ENCODE data around the gene AADAC. TPM values are rescaled to one million over a fixed set of nuclear protein-coding genes. Genes with fewer than 3 reads are reported as not detected.
"Not testable (repeated sequence)": the region's sequence is repeated elsewhere in the genome, so short reads cannot be mapped to it uniquely, and the experiment has no call there.

The AADAC gene, protein sequence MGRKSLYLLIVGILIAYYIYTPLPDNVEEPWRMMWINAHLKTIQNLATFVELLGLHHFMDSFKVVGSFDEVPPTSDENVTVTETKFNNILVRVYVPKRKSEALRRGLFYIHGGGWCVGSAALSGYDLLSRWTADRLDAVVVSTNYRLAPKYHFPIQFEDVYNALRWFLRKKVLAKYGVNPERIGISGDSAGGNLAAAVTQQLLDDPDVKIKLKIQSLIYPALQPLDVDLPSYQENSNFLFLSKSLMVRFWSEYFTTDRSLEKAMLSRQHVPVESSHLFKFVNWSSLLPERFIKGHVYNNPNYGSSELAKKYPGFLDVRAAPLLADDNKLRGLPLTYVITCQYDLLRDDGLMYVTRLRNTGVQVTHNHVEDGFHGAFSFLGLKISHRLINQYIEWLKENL
- total RNA-seq (not detected), polyA plus RNA-seq (not detected), total RNA-seq (not detected)

GRCh38 chr3:151813799-151814198 lies at the start of gene AADAC:
Gene AADAC, plus strand, starts transcription at chr3:151814116. Its CDS starts 47 bp downstream, at chr3:151814163.
- peaks cover 3 to 15% (median 5%) of the 10 kb centered on the region in 5 donors for H3K27me3 Mint-ChIP-seq
- no peak within 1 kb of the TSS for H3K27ac Mint-ChIP-seq
- intact Hi-C loops (cut with micrococcal nuclease) = no loop called here
- no peak within 1 kb of the TSS for H3K27ac ChIP-seq (ENCODE audit: low read depth, low read length)
- ATAC-seq (no peak), DNase-seq (no peak)
- H3K36me3 ChIP-seq (ENCODE audit: control insufficient read depth in 2 of 3, insufficient read depth in 3 of 3, low read length in 3 of 3) = no peaks in the 10 kb centered on the region
- H3K4me3 ChIP-seq (ENCODE audit: low read length) = no peak within 1 kb of the TSS
- no peaks in the 10 kb centered on the region for H3K4me1 Mint-ChIP-seq
- H3K9me3 ChIP-seq (ENCODE audit: control insufficient read depth in 2 of 3, low read length in 3 of 3) = no peaks in the 10 kb centered on the region
- H3K4me3 Mint-ChIP-seq = no peak within 1 kb of the TSS
- H3K36me3 Mint-ChIP-seq = no peaks in the 10 kb centered on the region
- no peaks in the 10 kb centered on the region for H3K4me1 ChIP-seq (ENCODE audit: control insufficient read depth in 2 of 2, insufficient read depth in 2 of 2, low read length in 2 of 2)
- CTCF ChIA-PET = no interaction called here
- H3K27me3 ChIP-seq (ENCODE audit: control insufficient read depth in 2 of 2, insufficient read depth in 2 of 2, low read length in 2 of 2) = no peaks in the 10 kb centered on the region
- POLR2A ChIA-PET = no interaction called here
- peaks cover 0 to 1% (median 0%) of the 10 kb centered on the region in 11 donors for H3K9me3 Mint-ChIP-seq

DNA sequence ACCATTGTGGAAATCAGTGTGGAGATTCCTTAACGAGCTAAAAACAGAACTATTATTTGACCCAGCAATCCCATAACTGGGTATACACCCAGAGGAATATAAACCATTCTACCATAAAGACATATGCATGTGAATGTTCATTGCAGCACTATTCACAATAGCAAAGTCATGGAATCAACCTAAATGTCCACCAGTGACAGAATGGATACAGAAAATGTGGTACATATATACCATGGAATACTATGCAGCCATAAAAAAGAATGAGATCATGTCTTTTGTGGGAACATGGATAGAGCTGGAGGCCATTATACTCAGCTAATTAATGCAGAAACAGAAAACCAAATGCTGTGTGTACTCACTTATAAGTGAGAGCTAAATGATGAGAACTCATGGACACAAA lies 49.2 kb upstream of the AADAC start:
- H3K27me3 ChIP-seq (ENCODE audit: control insufficient read depth in 2 of 2, insufficient read depth in 2 of 2, low read length in 2 of 2); ATAC-seq; H3K4me3 ChIP-seq (ENCODE audit: low read length); POLR2A ChIA-PET; H3K27ac ChIP-seq (ENCODE audit: low read depth, low read length); H3K9me3 ChIP-seq (ENCODE audit: control insufficient read depth in 2 of 3, low read length in 3 of 3); H3K4me1 ChIP-seq (ENCODE audit: control insufficient read depth in 2 of 2, insufficient read depth in 2 of 2, low read length in 2 of 2); H3K4me1 Mint-ChIP-seq; CTCF ChIA-PET; intact Hi-C loops (cut with micrococcal nuclease); DNase-seq; H3K9me3 Mint-ChIP-seq; H3K27ac Mint-ChIP-seq; H3K36me3 ChIP-seq (ENCODE audit: control insufficient read depth in 2 of 3, insufficient read depth in 3 of 3, low read length in 3 of 3); H3K36me3 Mint-ChIP-seq; H3K4me3 Mint-ChIP-seq: not testable (repeated sequence)
- H3K27me3 Mint-ChIP-seq = peaks cover 0 to 13% (median 3%) of the 10 kb centered on the region in 5 donors

DNA sequence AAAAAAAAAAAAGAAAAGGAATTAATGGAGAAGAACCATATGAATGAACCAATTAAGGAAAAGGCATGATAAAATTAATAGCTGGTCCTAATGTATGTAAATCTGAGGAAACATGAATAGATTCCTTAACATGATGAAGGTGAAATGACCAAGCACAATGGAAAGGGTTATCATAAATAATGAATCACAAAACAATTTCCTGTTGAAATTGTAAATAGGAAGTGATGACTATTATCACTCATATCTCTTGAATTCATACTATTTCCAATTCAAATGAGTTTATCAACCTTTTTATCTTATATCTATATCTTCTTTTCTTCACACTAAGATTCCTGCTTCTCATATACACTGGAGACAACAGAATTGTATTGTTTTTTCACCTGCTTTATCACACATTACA lies 48.2 kb upstream of the AADAC start:
- ChIA-PET CTCF (no interaction called here), POLR2A (no interaction called here)
- H3K36me3 Mint-ChIP-seq = no peaks in the 10 kb centered on the region
- H3K4me3 Mint-ChIP-seq = no peak overlapping the region
- peaks cover 0 to 13% (median 3%) of the 10 kb centered on the region in 5 donors for H3K27me3 Mint-ChIP-seq
- no peak overlapping the region for H3K27ac Mint-ChIP-seq
- Histone ChIP-seq H3K27ac (ENCODE audit: low read depth, low read length) (no peak overlapping the region), H3K4me3 (ENCODE audit: low read length) (no peak overlapping the region), H3K9me3 (ENCODE audit: control insufficient read depth in 2 of 3, low read length in 3 of 3) (no peaks in the 10 kb centered on the region), H3K27me3 (ENCODE audit: control insufficient read depth in 2 of 2, insufficient read depth in 2 of 2, low read length in 2 of 2) (no peaks in the 10 kb centered on the region), H3K4me1 (ENCODE audit: control insufficient read depth in 2 of 2, insufficient read depth in 2 of 2, low read length in 2 of 2) (no peaks in the 10 kb centered on the region), H3K36me3 (ENCODE audit: control insufficient read depth in 2 of 3, insufficient read depth in 3 of 3, low read length in 3 of 3) (no peaks in the 10 kb centered on the region)
- ATAC-seq (no peak), DNase-seq (no peak)
- H3K4me1 Mint-ChIP-seq = no peaks in the 10 kb centered on the region
- peaks cover 0 to 4% (median 0%) of the 10 kb centered on the region in 11 donors for H3K9me3 Mint-ChIP-seq
- intact Hi-C loops (cut with micrococcal nuclease) = no loop called here

DNA sequence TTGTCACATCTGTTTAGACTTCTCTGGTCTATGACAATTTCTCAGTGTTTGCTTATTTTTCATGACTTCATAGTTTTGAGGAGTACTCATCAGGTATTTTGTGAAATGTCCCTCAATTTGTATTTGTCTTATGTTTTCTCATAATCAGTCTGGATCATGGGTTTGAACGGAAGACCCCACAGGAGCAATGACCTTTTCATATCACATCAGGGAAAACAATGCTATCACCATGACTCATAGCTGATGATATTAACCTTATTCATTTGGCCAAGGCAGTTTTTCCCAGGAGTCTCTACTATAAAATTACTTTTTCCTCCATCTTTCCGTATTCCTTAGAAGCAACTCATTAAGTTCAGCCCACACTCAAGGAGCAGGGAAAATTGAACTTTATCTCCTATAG lies 47.5 kb upstream of the AADAC start:
- ChIA-PET POLR2A (no interaction called here), CTCF (no interaction called here)
- Mint-ChIP-seq H3K36me3 (no peaks in the 10 kb centered on the region), H3K4me3 (no peak overlapping the region), H3K27me3 (peaks cover 0 to 13% (median 3%) of the 10 kb centered on the region in 5 donors), H3K4me1 (no peaks in the 10 kb centered on the region), H3K9me3 (peaks cover 0 to 4% (median 0%) of the 10 kb centered on the region in 11 donors), H3K27ac (no peak overlapping the region)
- Histone ChIP-seq H3K4me1 (ENCODE audit: control insufficient read depth in 2 of 2, insufficient read depth in 2 of 2, low read length in 2 of 2) (no peaks in the 10 kb centered on the region), H3K36me3 (ENCODE audit: control insufficient read depth in 2 of 3, insufficient read depth in 3 of 3, low read length in 3 of 3) (no peaks in the 10 kb centered on the region), H3K4me3 (ENCODE audit: low read length) (no peak overlapping the region), H3K9me3 (ENCODE audit: control insufficient read depth in 2 of 3, low read length in 3 of 3) (no peaks in the 10 kb centered on the region), H3K27ac (ENCODE audit: low read depth, low read length) (no peak overlapping the region), H3K27me3 (ENCODE audit: control insufficient read depth in 2 of 2, insufficient read depth in 2 of 2, low read length in 2 of 2) (no peaks in the 10 kb centered on the region)
- ATAC-seq (no peak), DNase-seq (no peak)
- intact Hi-C loops (cut with micrococcal nuclease) = no loop called here

- no peaks in the 10 kb centered on the region for H3K9me3 ChIP-seq (ENCODE audit: control insufficient read depth in 2 of 3, low read length in 3 of 3)
- CTCF ChIA-PET = interaction anchor here (0.8 kb wide), 1 partner anchor 303 kb away, joined by 3 read pairs; no protein-coding TSS in a partner anchor
- Mint-ChIP-seq H3K4me3 (no peak overlapping the region), H3K27ac (no peak overlapping the region), H3K9me3 (peaks cover 0 to 4% (median 0%) of the 10 kb centered on the region in 11 donors), H3K36me3 (no peaks in the 10 kb centered on the region), H3K27me3 (peaks cover 0 to 25% (median 7%) of the 10 kb centered on the region in 5 donors), H3K4me1 (no peaks in the 10 kb centered on the region)
- POLR2A ChIA-PET = no interaction called here
- H3K27ac ChIP-seq (ENCODE audit: low read depth, low read length) = no peak overlapping the region
- H3K36me3 ChIP-seq (ENCODE audit: control insufficient read depth in 2 of 3, insufficient read depth in 3 of 3, low read length in 3 of 3) = no peaks in the 10 kb centered on the region
- H3K27me3 ChIP-seq (ENCODE audit: control insufficient read depth in 2 of 2, insufficient read depth in 2 of 2, low read length in 2 of 2) = no peaks in the 10 kb centered on the region
- no peaks in the 10 kb centered on the region for H3K4me1 ChIP-seq (ENCODE audit: control insufficient read depth in 2 of 2, insufficient read depth in 2 of 2, low read length in 2 of 2)
- intact Hi-C loops (cut with micrococcal nuclease) = no loop called here
- DNase-seq (no peak), ATAC-seq (no peak)
- no peak overlapping the region for H3K4me3 ChIP-seq (ENCODE audit: low read length)
Observed at GRCh38 chr3:151768393-151768930, 45.5 kb upstream of the AADAC start.

GRCh38 chr3:151769175-151769574 lies 44.7 kb upstream of the AADAC start:
- Mint-ChIP-seq H3K4me1 (no peaks in the 10 kb centered on the region), H3K4me3 (no peak overlapping the region), H3K36me3 (no peaks in the 10 kb centered on the region), H3K9me3 (peaks cover 0 to 4% (median 0%) of the 10 kb centered on the region in 11 donors), H3K27ac (no peak overlapping the region), H3K27me3 (peaks cover 0 to 26% (median 7%) of the 10 kb centered on the region in 5 donors)
- H3K4me1 ChIP-seq (ENCODE audit: control insufficient read depth in 2 of 2, insufficient read depth in 2 of 2, low read length in 2 of 2) = no peaks in the 10 kb centered on the region
- DNase-seq (no peak), ATAC-seq (no peak)
- ChIA-PET CTCF (no interaction called here), POLR2A (no interaction called here)
- H3K36me3 ChIP-seq (ENCODE audit: control insufficient read depth in 2 of 3, insufficient read depth in 3 of 3, low read length in 3 of 3) = no peaks in the 10 kb centered on the region
- H3K4me3 ChIP-seq (ENCODE audit: low read length) = no peak overlapping the region
- no peaks in the 10 kb centered on the region for H3K27me3 ChIP-seq (ENCODE audit: control insufficient read depth in 2 of 2, insufficient read depth in 2 of 2, low read length in 2 of 2)
- H3K27ac ChIP-seq (ENCODE audit: low read depth, low read length) = no peak overlapping the region
- intact Hi-C loops (cut with micrococcal nuclease) = no loop called here
- no peaks in the 10 kb centered on the region for H3K9me3 ChIP-seq (ENCODE audit: control insufficient read depth in 2 of 3, low read length in 3 of 3)

- intact Hi-C loops (cut with micrococcal nuclease) = no loop called here
- ChIA-PET CTCF (no interaction called here), POLR2A (no interaction called here)
- H3K27ac Mint-ChIP-seq = no peak overlapping the region
- H3K36me3 ChIP-seq (ENCODE audit: control insufficient read depth in 2 of 3, insufficient read depth in 3 of 3, low read length in 3 of 3) = no peaks in the 10 kb centered on the region
- no peak overlapping the region for H3K4me3 Mint-ChIP-seq
- no peaks in the 10 kb centered on the region for H3K9me3 Mint-ChIP-seq
- no peaks in the 10 kb centered on the region for H3K4me1 ChIP-seq (ENCODE audit: control insufficient read depth in 2 of 2, insufficient read depth in 2 of 2, low read length in 2 of 2)
- no peaks in the 10 kb centered on the region for H3K27me3 ChIP-seq (ENCODE audit: control insufficient read depth in 2 of 2, insufficient read depth in 2 of 2, low read length in 2 of 2)
- peaks cover 0 to 2% (median 0%) of the 10 kb centered on the region in 7 donors for H3K4me1 Mint-ChIP-seq
- no peaks in the 10 kb centered on the region for H3K9me3 ChIP-seq (ENCODE audit: control insufficient read depth in 2 of 3, low read length in 3 of 3)
- no peak overlapping the region for H3K4me3 ChIP-seq (ENCODE audit: low read length)
- no peak for DNase-seq
- ATAC-seq = no peak
- no peak overlapping the region for H3K27ac ChIP-seq (ENCODE audit: low read depth, low read length)
- H3K36me3 Mint-ChIP-seq = no peaks in the 10 kb centered on the region
- H3K27me3 Mint-ChIP-seq = peaks cover 0 to 26% (median 12%) of the 10 kb centered on the region in 5 donors
Observed at GRCh38 chr3:151770956-151771355, 43.0 kb upstream of the AADAC start.
